Smooth muscle cell (in vitro differentiated cells): ENCODE data around the gene PIP4K2A. TPM values are rescaled to one million over a fixed set of nuclear protein-coding genes. Genes with fewer than 3 reads are reported as not detected.

ENCODE experiments used
- DNase-seq: peaks from one replicate; lab custom pipeline; 2025; ENCODE audit not compliant: unreplicated experiment; lab: John Stamatoyannopoulos, UW
- H2AFZ ChIP-seq: fragments of 200-600 bp; sonication (generic); 2 replicates; pipeline ENCODE4 v1.6.0; 2016; ENCODE audit warnings: antibody characterized with exemption, low read depth, mild to moderate bottlenecking
- H3F3A ChIP-seq: fragments of 200-600 bp; sonication (generic); 2 replicates; pipeline ENCODE4 v1.6.0; 2017; ENCODE audit warnings: antibody characterized with exemption, low read depth
- H3K27ac ChIP-seq: fragments of 200-600 bp; sonication (generic); 2 replicates; pipeline ENCODE4 v1.5.1; 2016; ENCODE audit warnings: low read depth, mild to moderate bottlenecking
- H3K27me3 ChIP-seq: fragments of 200-600 bp; sonication (generic); 2 replicates; pipeline ENCODE4 v1.6.1; 2016; ENCODE audit warnings: low read depth, mild to moderate bottlenecking
- H3K36me3 ChIP-seq: fragments of 200-600 bp; sonication (generic); 2 replicates; pipeline ENCODE4 v1.5.1; 2016; ENCODE audit warnings: low read depth
- H3K4me1 ChIP-seq: fragments of 200-600 bp; sonication (generic); 2 replicates; pipeline ENCODE4 v1.5.1; 2016; ENCODE audit warnings: low read depth
- H3K4me2 ChIP-seq: fragments of 200-600 bp; sonication (generic); 2 replicates; pipeline ENCODE4 v1.6.0; 2016; ENCODE audit warnings: mild to moderate bottlenecking
- H3K4me3 ChIP-seq: fragments of 200-600 bp; sonication (generic); 2 replicates; pipeline ENCODE4 v1.5.1; 2016; ENCODE audit warnings: mild to moderate bottlenecking
- H3K79me2 ChIP-seq: fragments of 200-600 bp; sonication (generic); 2 replicates; pipeline ENCODE4 v1.6.0; 2016; ENCODE audit warnings: low read depth, mild to moderate bottlenecking
- H3K9ac ChIP-seq: fragments of 200-600 bp; sonication (generic); 2 replicates; pipeline ENCODE4 v1.6.0; 2016; ENCODE audit warnings: low read depth
- H3K9me3 ChIP-seq: fragments of 200-600 bp; sonication (generic); replicated peaks from 2 replicates; pipeline ENCODE4 v1.5.1; 2016; ENCODE audit warnings: low read depth
- H4K20me1 ChIP-seq: fragments of 200-600 bp; sonication (generic); 2 replicates; pipeline ENCODE4 v1.6.0; 2016; ENCODE audit warnings: low read depth
- CTCF ChIP-seq: fragments of 200-600 bp; sonication (generic); IDR thresholded peaks from 2 replicates; pipeline ENCODE4 v1.5.1; 2017; ENCODE audit warnings: borderline replicate concordance, mild to moderate bottlenecking, antibody characterized with exemption; ENCODE audit not compliant: insufficient read depth, poor library complexity, severe bottlenecking
- WGBS: methylation state at CpG from one replicate; pipeline ENCODE4 v1.1.7; 2016; ENCODE audit warnings: low lambda C conversion rate; 5-methylcytosine and 5-hydroxymethylcytosine counted together
- polyA plus RNA-seq: library from polyadenylated mRNA; unstranded; fragments of >200 nt; fragmentation: Nextera tagmentation; extraction: Ambion mirVana; gene quantifications from 2 replicates; pipeline ENCODE4 v1.2.1, GENCODE V29; 2016
- total RNA-seq: library from RNA; depleted of rRNA; stranded (reverse); fragments of >200 nt; gene quantifications from 2 replicates; pipeline ENCODE4 v1.2.3, GENCODE V29; 2014

PIP4K2A gene
- total and polyA plus RNA-seq, 2 experiments from 2014 or later = 7.5 to 8.9 TPM

DNA sequence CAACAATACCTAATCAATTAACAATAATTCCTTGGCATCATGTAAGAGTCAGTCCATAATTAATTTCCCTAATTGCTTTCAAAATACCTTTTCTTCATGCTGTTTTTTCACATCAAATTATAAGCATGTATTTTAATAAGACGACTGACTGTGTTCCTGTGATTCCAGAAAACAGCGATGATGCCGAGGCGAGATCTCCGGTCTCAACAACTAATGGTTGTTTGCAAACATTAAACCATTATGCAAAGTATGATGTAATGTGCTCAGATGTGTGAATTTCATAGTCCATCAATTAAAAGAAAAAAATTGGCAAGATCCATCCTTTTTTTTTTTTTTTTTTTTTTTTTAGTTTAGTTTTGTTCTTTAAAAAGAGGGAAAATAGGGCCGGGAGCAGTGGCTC, 44.5 kb upstream of the PIP4K2A start:
- Histone ChIP-seq H3K9ac (no peak overlapping the region), H3F3A (no peaks in the 10 kb centered on the region)
- WGBS = over 99% methylated on average over 6 of the region's 6 CpGs

DNA sequence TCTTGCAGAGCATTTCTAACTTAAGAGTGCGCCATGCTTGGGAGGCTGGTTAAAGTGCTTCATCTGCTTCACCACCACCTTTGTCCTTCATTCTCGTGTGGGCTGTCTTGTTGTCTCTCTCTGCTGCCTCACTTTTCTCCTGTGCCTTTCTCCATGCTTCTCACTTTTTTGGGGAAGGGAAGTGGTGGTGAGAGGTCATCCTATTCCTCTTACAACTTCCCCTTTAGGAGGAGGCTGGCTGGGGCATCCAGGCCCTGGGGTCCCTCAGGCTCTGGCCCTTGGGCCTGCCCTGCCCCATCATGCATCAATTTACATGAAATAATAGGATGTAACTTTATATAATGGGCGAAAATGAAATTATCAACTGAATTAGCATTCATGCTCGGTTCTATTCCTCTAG, 39.9 kb upstream of the PIP4K2A start:
- H3K4me3 ChIP-seq = no peak overlapping the region
- H3K4me1 ChIP-seq = no peaks in the 10 kb centered on the region
- H3K9ac ChIP-seq = no peak overlapping the region
- 97% methylated on average over 4 of the region's 4 CpGs for WGBS
- H3K79me2 ChIP-seq = no peaks in the 10 kb centered on the region
- no peaks in the 10 kb centered on the region for H4K20me1 ChIP-seq
- no peak for DNase-seq
- no peak overlapping the region for H3K27ac ChIP-seq
- H3K27me3 ChIP-seq = no peaks in the 10 kb centered on the region
- H2AFZ ChIP-seq = no peak overlapping the region
- H3F3A ChIP-seq = no peaks in the 10 kb centered on the region
- no peaks in the 10 kb centered on the region for H3K36me3 ChIP-seq
- H3K4me2 ChIP-seq = no peak overlapping the region
- no peaks in the 10 kb centered on the region for H3K9me3 ChIP-seq
- TF ChIP-seq CTCF = no peak

More for the DNA sequence above, 44.5 kb upstream of the PIP4K2A start:
- Histone ChIP-seq H3K9me3 (no peaks in the 10 kb centered on the region), H3K27me3 (no peaks in the 10 kb centered on the region), H2AFZ (no peak overlapping the region), H3K4me3 (no peak overlapping the region), H3K4me1 (no peaks in the 10 kb centered on the region), H3K4me2 (no peak overlapping the region), H3K27ac (no peak overlapping the region), H3K79me2 (no peaks in the 10 kb centered on the region), H3K36me3 (no peaks in the 10 kb centered on the region), H4K20me1 (no peaks in the 10 kb centered on the region)
- TF ChIP-seq CTCF = no peak
- no peak for DNase-seq

GRCh38 chr10:22753786-22754185, 39.4 kb upstream of the PIP4K2A start:
- no peak overlapping the region for H3K9ac ChIP-seq
- WGBS = 66% methylated on average over 3 of the region's 3 CpGs
- no peak overlapping the region for H2AFZ ChIP-seq
- TF ChIP-seq CTCF = no peak
- no peaks in the 10 kb centered on the region for H3K27me3 ChIP-seq
- H3K79me2 ChIP-seq = no peaks in the 10 kb centered on the region
- no peak overlapping the region for H3K27ac ChIP-seq
- no peak overlapping the region for H3K4me2 ChIP-seq
- H4K20me1 ChIP-seq = no peaks in the 10 kb centered on the region
- H3K4me3 ChIP-seq = no peak overlapping the region
- H3K36me3 ChIP-seq = no peaks in the 10 kb centered on the region
- H3F3A ChIP-seq = no peaks in the 10 kb centered on the region
- no peaks in the 10 kb centered on the region for H3K4me1 ChIP-seq
- no peaks in the 10 kb centered on the region for H3K9me3 ChIP-seq
- no peak for DNase-seq

GRCh38 chr10:22752272-22752889, 38.0 kb upstream of the PIP4K2A start:
- TF ChIP-seq CTCF = no peak
- H3K27ac ChIP-seq = no peak overlapping the region
- H4K20me1 ChIP-seq = no peaks in the 10 kb centered on the region
- no peaks in the 10 kb centered on the region for H3K4me1 ChIP-seq
- H3K27me3 ChIP-seq = no peaks in the 10 kb centered on the region
- H3K9ac ChIP-seq = no peak overlapping the region
- no peak overlapping the region for H2AFZ ChIP-seq
- DNase-seq = no peak
- 93% methylated on average over 2 of the region's 2 CpGs for WGBS
- H3K9me3 ChIP-seq = no peaks in the 10 kb centered on the region
- no peak overlapping the region for H3K4me2 ChIP-seq
- no peak overlapping the region for H3K4me3 ChIP-seq
- H3K36me3 ChIP-seq = no peaks in the 10 kb centered on the region
- no peaks in the 10 kb centered on the region for H3K79me2 ChIP-seq
- no peaks in the 10 kb centered on the region for H3F3A ChIP-seq
